GM12873 (cell line): ENCODE measurements around the gene NAALADL2.

Source experiments
- TF ChIP-seq, protein P1 (sequence below): IDR thresholded peaks from 2 replicates; pipeline ENCODE4 v1.5.1; 2012; ENCODE audit warnings: low read depth, mild to moderate bottlenecking, moderate library complexity, low read length, control low read depth; ENCODE audit not compliant: insufficient read depth; ENCODE audit errors: missing control alignments

The NAALADL2 gene

DNA sequence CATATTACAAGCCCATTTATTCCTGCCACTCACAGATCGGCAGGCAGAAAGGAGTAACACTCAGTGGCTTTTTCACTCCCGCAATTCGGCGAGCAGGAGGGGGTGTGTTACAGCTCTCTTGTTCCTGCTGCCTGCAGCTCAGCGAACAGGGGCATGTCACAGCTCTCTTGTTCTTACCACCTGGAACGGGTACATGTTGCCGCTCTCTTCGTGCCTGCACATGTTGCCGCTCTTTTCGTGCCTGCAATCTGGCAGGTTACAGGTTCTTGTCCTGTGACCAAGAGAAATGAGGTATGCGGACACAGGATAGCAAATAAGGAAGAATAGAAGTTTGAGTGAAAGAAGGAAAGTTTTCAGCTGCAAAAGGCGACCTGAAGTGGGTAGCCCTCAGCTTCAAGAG, 761.4 kb downstream of the NAALADL2 start:
- TF ChIP-seq, protein P1, sequence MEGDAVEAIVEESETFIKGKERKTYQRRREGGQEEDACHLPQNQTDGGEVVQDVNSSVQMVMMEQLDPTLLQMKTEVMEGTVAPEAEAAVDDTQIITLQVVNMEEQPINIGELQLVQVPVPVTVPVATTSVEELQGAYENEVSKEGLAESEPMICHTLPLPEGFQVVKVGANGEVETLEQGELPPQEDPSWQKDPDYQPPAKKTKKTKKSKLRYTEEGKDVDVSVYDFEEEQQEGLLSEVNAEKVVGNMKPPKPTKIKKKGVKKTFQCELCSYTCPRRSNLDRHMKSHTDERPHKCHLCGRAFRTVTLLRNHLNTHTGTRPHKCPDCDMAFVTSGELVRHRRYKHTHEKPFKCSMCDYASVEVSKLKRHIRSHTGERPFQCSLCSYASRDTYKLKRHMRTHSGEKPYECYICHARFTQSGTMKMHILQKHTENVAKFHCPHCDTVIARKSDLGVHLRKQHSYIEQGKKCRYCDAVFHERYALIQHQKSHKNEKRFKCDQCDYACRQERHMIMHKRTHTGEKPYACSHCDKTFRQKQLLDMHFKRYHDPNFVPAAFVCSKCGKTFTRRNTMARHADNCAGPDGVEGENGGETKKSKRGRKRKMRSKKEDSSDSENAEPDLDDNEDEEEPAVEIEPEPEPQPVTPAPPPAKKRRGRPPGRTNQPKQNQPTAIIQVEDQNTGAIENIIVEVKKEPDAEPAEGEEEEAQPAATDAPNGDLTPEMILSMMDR, result no peak

DNA sequence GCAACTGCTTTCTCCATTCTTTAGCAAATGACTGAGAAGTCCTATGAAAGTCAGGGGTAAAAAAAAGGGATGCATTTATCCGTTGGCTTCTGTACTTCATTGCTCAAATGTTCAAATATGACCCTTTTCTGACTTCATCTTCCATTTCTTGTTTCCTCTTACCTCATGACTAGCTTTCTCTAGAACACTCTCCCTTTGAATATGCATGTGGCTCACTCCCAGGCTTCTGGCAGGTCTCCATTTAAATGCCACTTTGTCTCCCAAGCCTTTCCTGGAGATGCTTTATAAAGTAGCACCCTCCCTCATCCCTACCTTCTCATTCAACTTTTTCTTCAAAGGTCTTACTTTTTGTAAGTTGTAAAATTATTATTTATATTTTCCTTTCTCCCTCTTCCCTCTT, 781.8 kb downstream of the NAALADL2 start:
- TF ChIP-seq, protein P1, result no peak

DNA sequence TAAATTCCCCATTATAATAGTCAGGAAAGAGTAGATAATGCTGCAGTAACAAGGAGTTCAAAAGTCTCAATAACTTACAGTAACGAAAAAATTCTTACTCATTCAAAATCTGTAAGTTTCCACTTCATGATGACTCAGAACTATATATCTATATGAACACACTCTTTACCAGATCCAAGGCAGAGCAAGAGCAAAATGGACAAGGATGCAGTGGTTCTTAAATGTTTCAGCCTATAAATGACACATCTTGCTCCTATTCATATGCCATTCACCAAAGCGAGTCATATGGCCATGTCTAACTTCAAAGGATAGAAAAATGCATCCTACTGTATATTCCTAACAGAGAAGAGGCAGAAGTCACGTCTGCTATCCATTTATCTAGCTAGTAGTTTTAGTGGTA, 787.7 kb downstream of the NAALADL2 start:
- TF ChIP-seq, protein P1, result no peak

DNA sequence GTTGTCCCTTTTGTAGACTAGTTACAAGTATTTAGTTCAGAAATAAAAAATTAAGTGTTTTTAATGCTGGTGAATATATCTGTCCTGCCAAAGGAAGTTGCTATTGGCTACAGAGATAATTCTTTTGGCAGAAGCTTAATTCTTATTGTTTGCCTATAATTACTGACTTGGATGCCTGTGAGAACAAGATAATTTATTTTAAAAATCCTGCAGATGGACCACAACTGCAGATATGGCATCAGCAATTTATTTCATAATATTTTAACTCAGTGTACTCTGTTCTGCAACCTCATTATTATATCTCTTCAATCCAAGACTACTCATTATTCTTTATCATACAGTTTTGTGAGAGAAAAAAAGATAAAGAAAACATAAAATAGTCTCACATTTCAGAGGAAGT, 789.8 kb downstream of the NAALADL2 start:
- TF ChIP-seq, protein P1, result no peak

DNA sequence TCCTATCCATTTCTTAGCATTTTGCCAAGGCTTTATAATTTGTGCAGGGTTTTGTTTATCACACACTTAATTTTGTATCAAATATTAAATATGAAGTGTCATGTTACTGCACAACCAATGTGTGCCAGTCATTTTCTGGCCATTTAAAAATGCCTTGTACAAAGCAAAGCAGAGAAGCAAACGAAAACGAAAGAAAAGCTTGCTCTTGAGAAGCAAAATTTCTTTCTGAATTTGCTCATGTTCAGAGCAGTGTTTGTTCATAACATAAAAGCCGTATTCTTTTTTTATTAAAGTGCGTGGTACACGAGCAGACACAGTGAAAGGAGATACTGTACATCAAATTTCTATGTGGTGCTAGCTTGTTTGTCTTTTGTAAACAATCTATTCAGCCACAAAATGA, 792.6 kb downstream of the NAALADL2 start:
- TF ChIP-seq, protein P1, result no peak

DNA sequence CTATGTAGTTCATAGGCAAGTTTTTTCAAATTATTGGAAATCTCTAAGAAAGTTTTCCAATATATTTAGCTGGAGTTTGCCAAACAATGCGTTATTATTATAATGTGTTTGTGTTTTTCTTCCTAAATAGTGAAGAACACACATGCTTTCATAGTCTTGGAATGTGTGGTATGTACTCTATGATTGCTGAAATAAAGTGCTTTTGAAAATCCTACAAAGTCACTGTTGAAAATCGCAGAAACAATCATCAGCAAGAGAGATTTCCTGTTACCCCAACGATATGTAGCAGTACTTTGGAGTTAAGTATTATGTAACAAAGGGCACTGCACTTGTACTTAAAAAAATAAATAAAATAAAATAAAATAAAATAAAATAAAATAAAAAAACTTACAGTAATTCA, 796.2 kb downstream of the NAALADL2 start:
- TF ChIP-seq, protein P1, result no peak

DNA sequence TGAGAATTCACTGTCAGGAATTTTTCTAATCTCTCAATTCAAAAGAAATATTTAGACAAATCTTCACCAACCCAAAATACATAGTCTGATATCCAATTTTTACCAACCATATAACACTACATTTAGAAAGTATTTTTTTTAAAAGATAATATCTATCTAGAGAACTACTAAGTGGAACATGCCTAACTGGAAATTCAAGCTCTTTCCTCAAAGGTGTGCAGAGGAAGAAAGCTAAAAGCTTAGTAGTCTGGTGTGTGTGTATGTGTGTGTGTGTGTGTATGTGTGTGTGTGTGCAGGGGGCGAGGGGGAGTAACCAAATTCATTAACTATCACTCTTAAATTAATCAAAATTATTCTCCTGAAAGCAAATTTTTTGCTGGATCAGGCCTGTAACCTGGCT, 797.3 kb downstream of the NAALADL2 start:
- TF ChIP-seq, protein P1, result no peak
